ENCODE results near the gene PSMG2.

DNA sequence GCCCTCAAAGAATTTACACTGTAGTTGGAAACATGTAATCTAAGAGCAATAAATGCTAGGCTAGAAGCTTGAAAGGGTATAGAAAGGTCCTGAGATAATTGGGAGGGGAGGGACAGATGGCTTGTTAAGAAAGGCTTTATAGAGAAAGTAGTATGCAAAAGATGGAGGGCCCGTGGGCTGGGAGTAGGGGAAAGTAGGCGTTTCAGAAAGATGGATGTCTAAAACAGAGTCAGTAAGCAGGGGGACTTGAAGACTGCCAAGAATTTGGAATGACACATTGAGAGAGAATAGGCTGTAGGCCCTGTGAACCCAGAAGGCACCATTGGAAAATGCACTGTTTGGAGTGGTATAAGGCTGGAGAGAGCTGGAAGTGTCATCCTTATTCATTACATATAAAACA, 822 bp downstream of the PSMG2 start:
- TF ChIP-seq, protein P1, sequence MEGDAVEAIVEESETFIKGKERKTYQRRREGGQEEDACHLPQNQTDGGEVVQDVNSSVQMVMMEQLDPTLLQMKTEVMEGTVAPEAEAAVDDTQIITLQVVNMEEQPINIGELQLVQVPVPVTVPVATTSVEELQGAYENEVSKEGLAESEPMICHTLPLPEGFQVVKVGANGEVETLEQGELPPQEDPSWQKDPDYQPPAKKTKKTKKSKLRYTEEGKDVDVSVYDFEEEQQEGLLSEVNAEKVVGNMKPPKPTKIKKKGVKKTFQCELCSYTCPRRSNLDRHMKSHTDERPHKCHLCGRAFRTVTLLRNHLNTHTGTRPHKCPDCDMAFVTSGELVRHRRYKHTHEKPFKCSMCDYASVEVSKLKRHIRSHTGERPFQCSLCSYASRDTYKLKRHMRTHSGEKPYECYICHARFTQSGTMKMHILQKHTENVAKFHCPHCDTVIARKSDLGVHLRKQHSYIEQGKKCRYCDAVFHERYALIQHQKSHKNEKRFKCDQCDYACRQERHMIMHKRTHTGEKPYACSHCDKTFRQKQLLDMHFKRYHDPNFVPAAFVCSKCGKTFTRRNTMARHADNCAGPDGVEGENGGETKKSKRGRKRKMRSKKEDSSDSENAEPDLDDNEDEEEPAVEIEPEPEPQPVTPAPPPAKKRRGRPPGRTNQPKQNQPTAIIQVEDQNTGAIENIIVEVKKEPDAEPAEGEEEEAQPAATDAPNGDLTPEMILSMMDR (IDR thresholded peaks at IDR 0.05; ENCODE audit: borderline replicate concordance, extremely low read depth, low read length, poor library complexity, severe bottlenecking): no peak
- no peak for TF ChIP-seq EZH2 (IDR thresholded peaks at IDR 0.05; ENCODE audit: borderline replicate concordance, low read depth, low read length, severe bottlenecking)

Measured in DND-41 (cell line).